SIG-M5 treated with dmso at 0.1 percent for 504 hours (cell line): Measurements from ENCODE around the gene IQCE.
"Not testable (repeated sequence)": the region's sequence is repeated elsewhere in the genome, so short reads cannot be mapped to it uniquely, and the experiment has no call there.

ENCODE experiments used
- DNase-seq: peaks from one replicate; lab custom pipeline; 2025; ENCODE audit not compliant: unreplicated experiment; lab: John Stamatoyannopoulos, UW

Gene IQCE

DNA sequence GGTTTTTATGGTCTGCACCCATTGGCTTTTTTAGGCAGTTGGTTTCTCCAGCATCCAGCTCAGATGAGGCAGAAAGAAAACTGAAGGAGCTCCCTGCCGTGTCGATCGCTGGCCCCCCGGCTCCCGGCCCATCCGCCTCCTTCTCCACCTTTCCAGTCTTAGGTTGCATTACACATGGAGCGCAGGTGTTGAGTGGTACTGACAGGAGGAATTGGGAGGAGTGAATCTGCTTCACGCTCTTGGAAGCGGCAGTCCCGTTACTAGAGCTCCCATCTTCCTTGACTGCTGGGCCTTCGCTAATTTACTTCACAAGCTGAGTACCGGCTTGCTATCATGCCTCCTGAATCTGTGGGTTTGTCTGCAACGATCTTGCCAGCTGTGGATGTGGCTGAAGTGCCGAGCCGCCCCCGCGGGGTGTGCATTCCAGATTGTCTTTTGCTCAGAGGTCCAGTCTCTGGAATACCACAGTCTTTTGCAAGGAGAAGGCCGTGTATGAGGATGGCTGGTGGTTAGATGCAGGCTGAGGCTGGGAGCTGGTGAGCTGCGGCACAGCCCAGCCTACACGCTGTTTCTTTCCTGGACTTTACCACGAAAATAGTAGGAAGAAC is 17.1 kb downstream of the IQCE start:
- no peak for DNase-seq

DNA sequence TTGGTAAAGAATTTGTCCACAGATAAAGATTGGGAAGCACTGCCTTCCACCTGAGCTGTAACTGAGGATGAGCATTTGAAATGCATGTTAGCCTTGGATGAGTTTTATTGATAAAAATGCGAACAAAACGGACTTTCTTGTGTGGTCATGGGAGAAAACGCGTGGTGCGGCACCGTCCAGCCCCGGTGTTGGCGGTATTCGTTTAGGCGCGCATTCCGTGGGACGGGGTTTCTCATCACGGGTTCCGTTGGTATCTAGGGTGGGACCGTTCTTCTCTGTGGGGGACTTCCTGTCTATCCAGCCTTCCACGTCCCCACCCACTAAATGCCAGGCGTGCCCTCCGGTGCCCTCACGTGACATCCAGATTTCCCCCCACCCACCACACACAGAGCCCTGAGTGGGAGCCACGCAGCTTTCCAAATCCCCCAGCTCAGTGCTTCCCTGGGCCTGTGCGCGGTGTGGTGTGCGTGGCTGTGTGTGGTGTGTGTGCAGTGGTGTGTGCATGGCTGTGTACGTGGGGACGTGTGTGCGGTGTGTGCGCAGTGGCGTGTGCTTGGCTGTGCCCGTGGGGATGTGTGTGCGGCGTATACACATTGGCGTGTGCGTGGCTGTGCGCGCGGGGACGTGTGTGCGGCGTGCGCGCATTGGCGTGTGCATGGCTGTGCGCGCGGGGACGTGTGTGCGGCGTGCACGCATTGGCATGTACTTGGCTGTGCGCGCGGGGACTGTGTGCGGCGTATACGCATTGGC is 18.1 kb downstream of the IQCE start:
- no peak for DNase-seq

DNA sequence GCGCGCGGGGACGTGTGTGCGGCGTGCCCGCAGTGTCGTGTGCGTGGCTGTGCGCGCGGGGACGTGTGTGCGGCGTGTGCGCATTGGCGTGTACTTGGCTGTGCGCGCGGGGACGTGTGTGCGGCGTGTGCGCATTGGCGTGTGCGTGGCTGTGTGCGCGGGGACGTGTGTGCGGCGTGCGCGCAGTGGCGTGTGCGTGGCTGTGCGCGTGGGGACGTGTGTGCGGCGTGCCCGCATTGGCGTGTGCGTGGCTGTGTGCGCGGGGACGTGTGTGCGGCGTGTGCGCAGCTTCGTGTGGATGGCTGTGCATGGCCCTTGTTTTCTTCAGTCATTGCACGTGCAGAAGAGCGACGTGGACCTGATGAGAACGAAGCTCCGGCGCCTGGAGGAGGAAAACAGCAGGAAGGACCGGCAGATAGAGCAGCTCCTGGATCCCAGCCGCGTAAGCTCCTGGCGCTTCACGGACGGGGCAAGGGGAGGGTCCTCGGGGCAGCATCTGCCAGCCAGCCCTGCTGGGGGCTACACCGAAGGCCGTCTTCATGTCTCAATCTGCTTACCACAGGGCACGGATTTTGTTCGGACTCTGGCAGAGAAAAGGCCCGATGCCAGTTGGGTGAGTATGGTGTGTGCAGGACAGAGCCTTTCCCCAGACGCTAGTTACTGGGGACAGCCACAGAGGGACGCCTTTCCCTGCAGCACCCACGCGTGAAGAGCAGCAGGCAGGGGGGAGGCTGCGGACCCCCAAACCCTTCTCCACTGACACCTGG is 19.3 kb downstream of the IQCE start:
- no peak for DNase-seq

DNA sequence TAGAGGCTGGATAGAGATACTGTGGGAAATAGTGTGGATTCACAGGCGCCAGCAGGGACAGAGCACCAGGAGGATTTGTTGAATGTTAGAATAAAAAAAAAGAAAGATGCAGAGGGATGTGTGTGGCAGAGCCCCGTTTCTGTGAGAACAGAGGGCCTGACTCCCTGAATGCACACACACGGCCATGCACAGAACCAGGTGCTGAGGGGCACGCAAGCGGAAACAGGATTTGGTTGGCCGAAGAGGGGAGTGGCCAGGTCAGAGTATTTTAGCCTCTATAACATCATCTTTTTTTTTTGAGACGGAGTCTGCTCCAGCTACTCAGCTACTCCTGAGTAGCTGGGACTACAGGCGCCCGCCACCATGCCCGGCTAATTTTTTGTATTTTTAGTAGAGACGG is 21.9 kb downstream of the IQCE start:
- no peak for DNase-seq

DNA sequence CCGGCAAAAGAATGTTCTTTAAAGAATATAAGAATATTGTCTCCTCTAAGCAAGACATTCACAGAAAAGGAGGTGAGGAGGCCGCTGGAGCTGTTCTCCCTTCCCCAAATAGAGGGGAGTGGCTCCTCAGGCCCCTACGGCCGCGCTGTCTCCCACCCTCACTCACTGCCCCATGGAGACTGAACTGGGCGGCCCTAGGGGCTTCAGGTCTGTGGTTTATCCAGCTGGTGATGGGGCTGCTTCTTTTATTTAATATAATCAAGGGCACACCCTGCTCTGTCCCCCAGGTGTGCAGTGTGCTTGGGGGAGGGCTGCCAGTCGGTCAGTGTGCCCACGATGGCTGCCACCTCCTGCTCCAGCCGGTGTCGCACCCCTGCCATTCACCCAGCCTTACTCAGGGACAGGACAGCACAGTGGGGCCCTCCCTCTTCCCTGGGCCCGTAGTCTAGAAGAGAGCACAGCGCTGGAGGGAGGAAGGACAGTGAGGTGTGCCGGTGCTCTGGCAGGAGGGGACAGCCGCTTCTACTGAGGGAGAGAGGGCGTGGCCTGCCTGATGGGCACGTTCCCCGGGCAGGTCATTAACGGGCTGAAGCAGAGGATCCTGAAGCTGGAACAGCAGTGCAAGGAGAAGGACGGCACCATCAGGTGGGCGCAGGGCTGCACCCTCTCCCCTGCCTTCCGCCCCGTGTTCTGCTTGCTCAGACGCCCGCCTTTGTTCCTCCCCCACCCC is 23.4 kb downstream of the IQCE start:
- no peak for DNase-seq

DNA sequence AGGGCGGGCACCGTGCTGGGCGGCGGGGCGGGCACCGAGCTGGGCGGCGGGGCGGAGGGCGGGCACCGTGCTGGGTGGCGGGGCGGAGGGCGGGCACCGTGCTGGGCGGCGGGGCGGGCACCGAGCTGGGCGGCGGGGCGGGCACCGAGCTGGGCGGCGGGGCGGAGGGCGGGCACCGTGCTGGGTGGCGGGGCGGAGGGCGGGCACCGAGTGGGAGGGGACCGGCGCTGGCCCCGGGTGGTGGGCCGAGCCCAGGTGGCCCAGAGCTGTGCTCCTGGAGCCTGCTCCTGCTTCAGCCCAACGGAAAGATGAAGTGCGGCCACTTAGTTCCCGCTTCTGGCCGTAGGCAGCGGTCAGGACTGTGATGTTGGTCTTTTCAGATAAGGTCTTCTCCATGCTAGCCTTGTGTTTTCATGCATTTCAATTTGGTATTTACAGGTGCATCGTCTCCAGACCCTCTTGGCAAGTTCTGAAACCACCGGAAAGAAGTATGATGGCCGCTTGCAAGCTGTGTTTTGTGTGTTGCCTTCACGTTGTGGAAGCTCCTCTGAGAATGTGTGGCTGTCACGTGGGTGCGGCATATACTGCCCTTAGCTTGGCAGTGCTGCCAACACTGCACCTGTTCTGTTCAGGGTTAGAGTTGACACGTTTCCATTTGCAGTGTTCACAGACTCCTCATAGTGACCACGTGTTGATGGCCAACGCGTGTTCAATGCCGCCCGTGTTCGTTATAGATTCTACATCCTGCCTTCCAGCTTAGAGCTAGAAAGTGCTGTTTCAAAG is 25.2 kb downstream of the IQCE start:
- no peak for DNase-seq

DNA sequence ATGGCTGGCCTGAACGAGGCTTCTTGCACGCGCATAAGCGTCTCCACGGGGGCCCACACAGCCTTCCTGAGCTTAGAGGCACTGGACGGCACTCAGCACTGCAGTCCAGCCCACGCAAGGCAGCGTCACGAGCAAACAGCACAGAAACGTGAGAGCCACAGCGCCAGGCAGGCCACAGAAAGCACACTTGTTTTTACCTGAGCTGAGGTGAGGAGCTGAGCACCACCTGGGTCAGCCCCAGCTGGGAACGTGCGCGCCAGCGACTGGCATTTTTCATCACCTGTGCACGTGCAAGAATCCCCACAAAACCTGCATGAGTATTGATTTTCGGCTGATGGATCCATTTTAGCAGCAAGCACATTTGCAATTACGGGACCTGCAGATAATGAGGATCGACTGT is 26.7 kb downstream of the IQCE start:
- no peak for DNase-seq

DNA sequence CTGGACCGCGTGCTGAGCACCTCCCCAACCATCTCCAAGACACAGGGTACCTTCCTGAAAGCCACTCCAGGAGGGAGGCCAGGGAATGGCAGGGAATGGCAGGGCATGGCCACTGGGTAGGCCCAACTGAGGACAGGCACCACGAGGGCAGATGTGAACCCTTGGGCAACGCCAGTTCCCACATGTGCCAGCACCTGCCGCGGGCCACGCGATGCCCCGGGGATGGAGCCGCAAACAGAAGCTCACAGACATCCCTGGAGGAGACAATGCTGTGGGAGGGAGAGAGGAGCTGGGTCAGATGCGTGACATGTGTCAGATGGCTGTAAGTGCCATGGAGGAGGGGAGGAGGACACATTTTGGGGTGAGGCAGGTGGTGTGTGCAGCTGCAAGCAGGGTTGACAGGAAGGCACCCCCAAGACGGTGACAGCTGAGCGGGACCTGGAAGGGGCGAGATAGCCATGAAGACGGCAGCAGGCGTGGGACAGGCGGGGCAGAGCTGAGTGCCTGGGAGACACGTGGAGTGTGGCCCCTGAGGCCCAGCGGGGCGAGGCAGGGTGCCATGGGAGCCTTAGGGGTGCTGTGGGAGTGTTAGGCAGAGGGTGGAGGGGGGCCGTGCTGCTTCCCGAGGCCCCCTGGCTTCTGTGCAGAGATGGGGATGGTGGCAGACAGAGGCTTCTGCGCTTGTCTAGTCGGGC is 27.7 kb downstream of the IQCE start:
- DNase-seq: no peak

DNA sequence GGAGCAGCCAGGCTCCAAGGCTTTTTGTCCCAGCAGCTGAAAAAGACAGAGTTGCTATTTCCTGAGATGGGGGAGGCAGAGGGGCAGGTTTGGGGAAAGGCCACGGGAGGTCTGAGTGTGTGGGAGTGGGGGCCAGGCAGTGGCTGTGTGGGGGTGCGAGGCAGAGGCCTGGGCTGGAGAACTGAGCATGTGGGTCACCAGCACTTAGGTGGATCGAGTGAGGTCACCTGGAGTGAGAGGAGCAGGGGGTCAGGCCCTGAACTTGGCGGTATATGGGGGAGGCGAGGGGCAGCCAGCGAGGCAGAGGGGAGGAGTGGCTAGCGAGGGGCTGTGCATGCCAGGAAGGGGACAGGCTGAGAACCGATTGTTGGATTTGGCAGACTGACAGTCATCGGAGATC is 28.4 kb downstream of the IQCE start:
- DNase-seq: no peak

DNA sequence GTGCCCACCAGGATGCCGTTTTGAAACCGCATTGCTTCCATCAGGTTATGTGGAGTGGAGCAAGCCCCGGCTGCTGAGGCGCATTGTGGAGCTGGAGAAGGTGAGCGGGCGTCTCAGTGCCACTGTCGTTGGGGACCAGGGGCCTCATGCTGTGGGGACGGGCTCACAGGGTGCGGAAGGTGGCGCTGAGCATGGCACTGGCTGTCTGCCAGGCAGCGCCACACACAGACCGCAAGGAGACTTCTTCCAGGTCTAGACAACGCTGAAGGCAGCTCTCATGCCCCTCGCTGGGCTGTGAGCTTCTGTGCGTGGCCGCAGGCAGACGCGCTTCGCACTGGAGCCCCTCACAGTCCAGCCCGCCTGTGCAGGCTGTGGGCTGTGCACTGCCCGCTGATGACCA is 29.0 kb downstream of the IQCE start:
- no peak for DNase-seq

DNA sequence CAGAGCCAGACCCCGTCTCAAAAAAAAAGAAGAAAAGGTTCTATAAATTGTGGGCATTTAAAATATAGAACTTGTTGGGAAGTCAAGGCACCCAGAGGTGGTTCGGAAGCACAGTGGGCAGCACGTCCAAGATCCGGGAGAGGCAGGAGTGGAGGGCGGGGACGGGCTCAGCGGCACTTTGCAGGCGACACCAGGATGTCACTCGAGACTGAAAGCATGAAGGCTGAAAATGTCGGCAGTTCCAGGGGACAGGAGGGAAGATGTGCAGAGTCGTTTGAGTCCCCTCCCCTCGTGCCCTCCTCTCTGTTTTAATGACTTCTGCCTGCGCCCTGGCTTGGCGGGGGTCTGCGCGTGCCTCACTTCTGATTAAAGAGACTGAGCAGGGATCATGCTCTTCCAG is 30.6 kb downstream of the IQCE start:
- DNase-seq: no peak

DNA sequence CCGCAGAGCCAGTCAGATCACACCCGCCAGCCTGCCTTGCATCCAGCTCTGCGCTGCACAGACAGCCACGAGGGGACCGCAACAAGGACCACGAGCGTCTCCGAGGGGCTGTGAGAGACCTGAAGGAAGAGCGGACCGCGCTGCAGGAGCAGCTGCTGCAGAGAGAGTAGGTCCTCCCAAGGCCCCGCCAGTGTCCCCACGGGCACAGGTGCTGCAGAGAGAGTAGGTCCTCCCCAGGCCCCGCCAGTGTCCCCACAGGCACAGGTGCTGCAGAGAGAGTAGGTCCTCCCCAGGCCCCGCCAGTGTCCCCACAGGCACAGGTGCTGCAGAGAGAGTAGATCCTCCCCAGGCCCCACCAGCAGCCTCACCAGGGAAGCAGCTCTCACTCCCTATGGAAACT is 31.2 kb downstream of the IQCE start:
- not testable (repeated sequence) for DNase-seq

DNA sequence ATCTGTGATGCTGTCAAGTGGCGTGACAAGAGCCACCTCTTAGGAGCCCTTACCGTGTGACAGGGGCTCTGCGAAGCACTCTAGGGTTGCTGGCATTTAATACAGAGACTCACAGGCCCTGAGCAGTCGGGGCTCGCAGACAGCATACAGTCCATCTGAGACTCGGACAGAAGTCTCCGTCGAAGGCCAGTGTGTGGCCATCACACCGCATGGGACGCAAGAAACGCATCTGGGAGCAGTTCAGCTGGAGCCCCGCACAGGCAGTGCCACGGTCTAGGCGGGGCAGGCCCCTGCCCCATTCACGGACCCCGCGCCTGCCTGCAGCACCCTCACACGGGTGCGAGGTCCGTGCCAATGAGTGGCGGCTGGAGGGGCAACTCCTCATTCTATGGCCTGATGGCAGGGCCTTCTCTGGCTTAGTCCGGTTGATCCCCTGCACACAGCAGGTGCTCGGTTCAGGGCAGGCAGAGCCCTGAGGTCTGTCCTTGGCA is 33.6 kb downstream of the IQCE start:
- DNase-seq: no peak

DNA sequence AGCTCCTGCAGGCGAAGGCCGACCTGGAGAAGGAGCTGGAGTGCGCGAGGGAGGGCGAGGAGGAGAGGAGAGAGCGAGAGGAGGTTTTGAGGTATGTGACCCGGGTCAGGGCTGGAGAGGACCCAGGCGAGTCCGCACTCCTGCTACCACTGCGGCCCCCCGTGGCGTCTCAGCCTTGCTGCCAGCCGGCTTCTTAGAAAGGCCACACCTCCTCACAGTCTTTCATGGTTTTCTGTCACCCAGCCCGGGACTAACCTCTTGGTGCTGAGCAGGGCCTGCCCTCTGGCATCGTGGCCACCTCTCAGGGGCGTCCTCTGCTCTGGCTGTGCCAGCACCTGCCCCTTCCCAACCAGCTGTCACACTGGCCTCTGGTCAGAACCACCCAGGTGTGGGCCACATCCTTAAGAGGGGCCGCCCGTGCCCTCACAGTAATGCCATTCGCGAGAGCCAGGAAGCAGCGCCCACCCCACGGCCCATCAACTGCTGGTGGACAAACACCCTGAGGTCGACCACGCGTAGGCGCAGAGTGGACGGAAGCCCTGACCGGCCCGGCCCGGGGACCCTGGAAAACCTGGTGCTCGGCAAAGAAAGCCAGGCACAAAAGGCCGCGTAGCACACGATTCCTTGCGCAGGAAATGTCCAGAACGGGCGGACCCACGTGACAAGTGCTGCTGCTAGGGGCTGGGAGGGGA is 34.4 kb downstream of the IQCE start:
- no peak for DNase-seq

DNA sequence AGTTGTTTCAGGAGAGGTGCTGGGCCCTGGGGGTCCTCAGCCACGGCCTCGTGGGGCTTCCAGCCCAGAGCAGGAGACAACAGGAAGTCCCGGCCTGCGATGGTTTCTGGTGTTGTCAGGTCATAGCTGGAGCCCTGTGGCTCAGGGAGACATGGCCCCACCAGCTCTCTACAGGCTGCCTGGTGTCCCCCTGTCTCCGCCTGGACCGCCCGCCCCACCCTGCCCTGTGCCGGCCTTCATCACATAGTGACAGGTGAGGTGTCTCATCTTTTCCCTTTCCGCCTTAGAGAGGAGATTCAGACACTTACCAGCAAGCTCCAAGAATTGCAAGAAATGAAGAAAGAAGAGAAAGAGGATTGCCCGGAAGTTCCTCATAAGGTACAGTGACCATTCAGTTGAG is 35.8 kb downstream of the IQCE start:
- no peak for DNase-seq

DNA sequence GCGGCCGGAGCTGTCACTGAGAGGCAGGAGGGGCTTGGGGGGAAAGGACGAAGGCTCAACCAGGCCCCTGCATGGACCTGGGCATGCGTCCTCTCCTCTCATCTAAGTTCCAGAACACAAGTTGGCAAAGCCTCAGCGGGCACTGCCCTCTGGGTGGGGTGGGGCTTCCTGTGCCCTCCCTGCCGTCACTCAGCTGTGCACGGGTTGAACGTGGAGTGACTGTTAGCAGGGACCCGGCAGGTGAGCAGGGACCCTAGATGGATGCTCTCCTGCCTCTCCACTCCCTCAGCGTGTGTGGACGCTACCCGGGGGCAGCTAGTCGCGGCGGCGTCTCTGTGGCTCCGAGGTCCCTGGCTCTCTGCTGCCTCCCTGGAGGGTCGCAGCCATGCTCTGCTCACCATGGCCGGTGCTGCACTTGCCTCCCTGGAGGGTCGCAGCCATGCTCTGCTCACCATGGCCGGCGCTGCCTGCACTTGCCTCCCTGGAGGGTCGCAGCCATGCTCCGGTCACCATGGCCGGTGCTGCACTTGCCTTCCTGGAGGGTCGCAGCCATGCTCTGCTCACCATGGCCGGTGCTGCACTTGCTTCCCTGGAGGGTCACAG is 36.6 kb downstream of the IQCE start:
- DNase-seq: no peak

DNA sequence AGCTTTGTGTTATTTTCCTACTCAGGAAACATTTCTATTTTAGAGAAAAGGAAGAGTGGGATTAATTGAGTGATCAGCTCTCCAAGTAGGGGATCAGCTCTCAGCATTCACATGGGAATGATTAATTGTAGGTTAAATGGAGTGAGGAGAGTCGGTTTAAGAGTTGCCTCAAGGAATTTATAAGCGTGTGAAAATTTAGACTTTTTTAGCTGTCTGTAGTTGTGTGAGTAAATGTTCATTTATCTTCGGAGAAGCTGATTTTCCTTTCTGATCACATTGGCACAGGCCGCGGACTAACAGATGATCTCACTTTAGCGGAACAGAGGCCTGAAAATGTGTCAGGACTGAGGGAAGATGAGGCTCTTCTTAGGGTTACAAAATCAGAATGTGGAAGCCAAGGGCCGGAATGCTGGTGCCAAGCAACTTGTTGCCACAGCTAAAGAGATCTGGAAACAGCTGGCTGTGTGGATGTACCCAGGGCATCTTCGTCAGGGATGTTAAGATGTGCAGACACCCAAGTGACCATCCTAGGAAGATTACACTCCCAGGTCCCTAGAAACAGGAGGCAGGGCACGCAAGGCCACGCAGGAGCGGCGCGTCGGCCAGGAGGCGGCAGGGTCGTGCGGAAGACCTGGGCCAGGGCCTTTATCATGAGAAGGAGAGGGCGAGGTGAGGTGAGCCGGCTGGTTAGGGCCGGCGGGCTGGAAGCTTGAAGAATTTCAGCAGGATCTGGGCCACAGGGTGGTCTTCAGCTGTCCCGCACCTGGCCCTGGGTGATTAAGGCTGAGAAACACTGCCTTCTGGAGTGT is 37.9 kb downstream of the IQCE start:
- DNase-seq: no peak

DNA sequence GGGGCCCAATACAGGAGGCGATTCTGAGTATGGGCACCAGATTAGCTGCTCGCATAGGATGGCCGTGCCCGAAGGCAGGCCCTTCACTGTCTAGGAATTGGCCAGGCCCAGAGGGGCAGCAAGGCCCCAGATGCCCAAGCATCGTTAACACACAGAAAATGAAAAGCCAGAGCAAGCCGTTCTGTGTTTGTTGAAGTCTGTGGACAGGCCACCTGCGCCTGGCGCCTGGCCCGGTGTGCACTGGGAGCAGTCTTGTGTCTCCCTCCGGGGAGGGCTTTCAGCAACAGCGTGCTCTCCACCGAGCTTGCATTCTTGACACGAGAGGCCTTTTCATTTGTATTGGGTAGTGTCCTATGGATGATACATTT is 38.5 kb downstream of the IQCE start:
- DNase-seq: no peak
